Upper lobe of right lung (tissue), 1 donor: ENCODE results near the gene PRKAR1B. TPM values are rescaled to one million over a fixed set of nuclear protein-coding genes. Genes with fewer than 3 reads are reported as not detected.
A peak's percentile ranks its signal among the peaks of the same experiment; 100 is the strongest.

Source experiments
- ATAC-seq: fragments of 200-7000 bp; cut with Tn5 transposase; one replicate; pipeline ENCODE4 v1.9.1; 2020; ENCODE audit warnings: mild to moderate bottlenecking, moderate library complexity
- DNase-seq: peaks from one replicate; pipeline ENCODE4 v3.0.0-alpha.2; 2020
- H3K27ac ChIP-seq: fragments of 200-600 bp; one replicate; pipeline ENCODE4 v1.8.0; 2022
- H3K27me3 ChIP-seq: fragments of 200-600 bp; one replicate; pipeline ENCODE4 v1.8.0; 2022; ENCODE audit warnings: mild to moderate bottlenecking
- H3K36me3 ChIP-seq: fragments of 200-600 bp; one replicate; pipeline ENCODE4 v1.8.0; 2022
- H3K4me1 ChIP-seq: fragments of 200-600 bp; one replicate; pipeline ENCODE4 v1.8.0; 2022
- H3K4me3 ChIP-seq: fragments of 200-600 bp; one replicate; pipeline ENCODE4 v1.8.0; 2022; ENCODE audit warnings: mild to moderate bottlenecking
- H3K9me3 ChIP-seq: fragments of 200-600 bp; one replicate; pipeline ENCODE4 v1.8.0; 2022
- CTCF ChIP-seq: fragments of 200-600 bp; IDR thresholded peaks from one replicate; pipeline ENCODE4 v1.8.0; 2022; ENCODE audit warnings: antibody characterized with exemption
- intact Hi-C: fragments of 100-400 bp; cut with DNase I; formaldehyde crosslinking; loops from one replicate; pipeline ENCODE4 v1.11.0; 2022
- total RNA-seq: library from RNA; stranded (reverse); fragmentation: NEBNext Ultra II Directional; extraction: Animal tissue kit (Norgen Biotek cat#: 25700); gene quantifications from one replicate; pipeline ENCODE4 v1.2.1, GENCODE V29; 2021
- donor health status: DM: no; HTN: yes; CAD: no; lungs with severe emphysema.

Gene PRKAR1B
- total RNA-seq, 1 donor from 2014 or later = 25.7 TPM

GRCh38 chr7:723541-723940, 3.5 kb downstream of the PRKAR1B start:
- intact Hi-C loops = no loop called here
- Histone ChIP-seq H3K4me3 (no peak overlapping the region), H3K36me3 (no peaks in the 10 kb centered on the region), H3K4me1 (peaks cover 12% of the 10 kb centered on the region), H3K27me3 (no peaks in the 10 kb centered on the region), H3K27ac (no peak overlapping the region), H3K9me3 (no peaks in the 10 kb centered on the region)
- no peak for DNase-seq
- no peak for TF ChIP-seq CTCF
- no peak for ATAC-seq

- Histone ChIP-seq H3K36me3 (no peaks in the 10 kb centered on the region), H3K27ac (no peak overlapping the region), H3K4me1 (peaks cover 9% of the 10 kb centered on the region), H3K9me3 (no peaks in the 10 kb centered on the region), H3K4me3 (no peak overlapping the region), H3K27me3 (no peaks in the 10 kb centered on the region)
- intact Hi-C loops = no loop called here
- TF ChIP-seq CTCF = no peak
- no peak for ATAC-seq
- DNase-seq = no peak
Measured at GRCh38 chr7:721619-722248, 5.3 kb downstream of the PRKAR1B start.

DNA sequence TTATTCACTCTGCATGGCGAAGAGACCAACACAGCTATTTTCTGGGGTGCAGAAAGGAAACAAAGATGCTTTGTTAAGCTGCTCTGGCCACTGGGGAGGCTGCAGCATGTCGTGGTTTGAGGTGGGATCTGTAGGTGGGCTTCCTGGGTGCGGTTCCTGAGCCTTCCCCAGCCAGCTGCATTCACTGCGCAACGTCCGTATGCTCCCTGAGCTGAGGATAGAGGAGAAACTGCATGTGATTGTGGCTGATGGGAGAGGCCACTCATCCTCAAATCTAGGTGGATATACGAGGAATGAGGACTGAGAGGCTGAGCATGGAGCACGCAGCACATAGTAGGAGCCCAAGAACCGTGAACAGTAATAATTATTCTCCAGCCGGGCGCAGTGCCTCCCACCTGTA, 10.4 kb downstream of the PRKAR1B start:
- no peak for TF ChIP-seq CTCF
- ATAC-seq (no peak), DNase-seq (no peak)
- Histone ChIP-seq H3K27me3 (no peaks in the 10 kb centered on the region), H3K4me1 (no peaks in the 10 kb centered on the region), H3K27ac (no peak overlapping the region), H3K36me3 (no peaks in the 10 kb centered on the region), H3K9me3 (no peaks in the 10 kb centered on the region), H3K4me3 (no peak overlapping the region)
- intact Hi-C loops = no loop called here

DNA sequence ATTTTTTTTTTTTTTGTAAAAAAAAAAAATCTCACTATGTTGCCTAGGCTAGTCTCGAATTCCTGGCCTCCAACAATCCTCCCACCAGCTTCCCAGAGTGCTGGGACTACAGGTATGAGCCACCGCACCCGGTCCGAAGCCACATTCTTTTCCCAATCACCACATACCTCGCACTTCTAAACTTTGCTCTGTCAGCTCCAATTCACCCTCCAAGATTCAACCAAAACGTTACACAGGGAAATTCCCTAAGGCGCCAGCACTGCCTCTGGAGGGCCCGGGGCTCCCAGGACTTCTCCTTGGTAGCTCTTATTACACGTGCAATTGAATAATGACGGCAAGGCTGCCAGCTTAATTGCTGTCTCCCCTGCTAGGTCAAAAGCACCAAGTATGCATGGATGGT, 10.9 kb downstream of the PRKAR1B start:
- Histone ChIP-seq H3K36me3 (no peaks in the 10 kb centered on the region), H3K9me3 (no peaks in the 10 kb centered on the region), H3K27me3 (no peaks in the 10 kb centered on the region), H3K4me1 (no peaks in the 10 kb centered on the region), H3K27ac (no peak overlapping the region), H3K4me3 (no peak overlapping the region)
- intact Hi-C loops = no loop called here
- no peak for TF ChIP-seq CTCF
- DNase-seq (no peak), ATAC-seq (peak; percentile 53)

DNA sequence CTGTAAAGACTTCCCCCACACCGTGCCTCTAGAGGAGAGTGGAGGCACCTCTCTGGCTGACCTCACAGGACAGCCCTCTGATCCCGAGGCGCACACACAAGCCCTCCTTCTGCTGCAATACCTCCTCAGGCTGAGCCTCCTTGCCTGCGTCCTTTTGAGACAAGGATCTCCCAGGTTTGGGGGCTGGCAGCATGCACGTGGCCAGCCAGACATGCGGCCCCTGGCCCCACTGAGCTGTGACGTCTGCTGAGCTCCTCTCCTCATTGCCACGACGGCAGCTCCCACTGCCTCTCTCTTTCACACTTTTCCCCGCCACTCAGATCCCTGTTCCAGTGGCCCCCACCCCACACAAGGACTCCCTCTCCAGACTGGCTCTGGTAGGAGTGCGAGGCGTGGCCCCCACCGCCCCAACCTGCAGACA, 12.8 kb downstream of the PRKAR1B start:
- Histone ChIP-seq H3K4me1 (no peaks in the 10 kb centered on the region), H3K9me3 (no peaks in the 10 kb centered on the region), H3K27ac (no peak overlapping the region), H3K27me3 (no peaks in the 10 kb centered on the region), H3K36me3 (no peaks in the 10 kb centered on the region), H3K4me3 (no peak overlapping the region)
- DNase-seq (no peak), ATAC-seq (no peak)
- intact Hi-C loops = no loop called here
- no peak for TF ChIP-seq CTCF
